K562 (cell line): Measurements from ENCODE around the gene AGFG2. TPM values are rescaled to one million over a fixed set of nuclear protein-coding genes. Genes with fewer than 3 reads are reported as not detected.
A peak's percentile ranks its signal among the peaks of the same experiment; 100 is the strongest.

Experiments
- ARID2 ChIP-seq: fragments of 450-650 bp; IDR thresholded peaks from 2 replicates; pipeline ENCODE4 v1.6.1; 2017; ENCODE audit warnings: antibody characterized with exemption, mild to moderate bottlenecking
- CBFB ChIP-seq: sonication (generic); formaldehyde crosslinking; IDR thresholded peaks from 2 replicates; pipeline ENCODE4 v1.4.0; 2020; ENCODE audit warnings: mild to moderate bottlenecking, missing genetic modification reagents
- CC2D1A ChIP-seq: fragments of 450-650 bp; IDR thresholded peaks from 2 replicates; pipeline ENCODE4 v1.6.1; 2017; ENCODE audit warnings: mild to moderate bottlenecking
- CREM ChIP-seq: IDR thresholded peaks from 2 replicates; pipeline ENCODE4 v1.6.1; 2014; ENCODE audit warnings: antibody characterized with exemption, low read depth
- DPF2 ChIP-seq: fragments of 450-650 bp; IDR thresholded peaks from 2 replicates; pipeline ENCODE4 v1.6.1; 2016
- GATAD2B ChIP-seq: fragments of 450-650 bp; IDR thresholded peaks from 2 replicates; pipeline ENCODE4 v1.6.1; 2017; ENCODE audit warnings: mild to moderate bottlenecking, borderline replicate concordance
- GTF2F1 ChIP-seq: IDR thresholded peaks from 2 replicates; pipeline ENCODE4 v1.6.1; 2011; ENCODE audit warnings: low read depth, low read length, improper control_type of control experiment
- HES1 ChIP-seq: fragments of 450-650 bp; IDR thresholded peaks from 2 replicates; pipeline ENCODE4 v1.6.1; 2016; ENCODE audit warnings: low read depth, mild to moderate bottlenecking, moderate library complexity
- IFI16 ChIP-seq: fragments of 250-450 bp; sonication (Bioruptor Pico); IDR thresholded peaks from 2 replicates; pipeline ENCODE4 v2.1.2; 2022; ENCODE audit warnings: mild to moderate bottlenecking, inconsistent platforms
- KLF1 ChIP-seq: fragments of 450-650 bp; IDR thresholded peaks from 2 replicates; pipeline ENCODE4 v1.6.1; 2016; ENCODE audit warnings: missing genetic modification characterization, missing compliant biosample characterization
- MAZ ChIP-seq, 2 experiments: fragments of 450-650 bp in 1 of 2; sonication (generic) in 1 of 2; formaldehyde crosslinking; IDR thresholded peaks in 1 of 2; conservative IDR thresholded peaks in 1 of 2; 2 replicates each; pipeline versions ENCODE4 v1.4.0 to v1.5.0; 2020; ENCODE audit warnings: mild to moderate bottlenecking in 1 of 2, missing genetic modification reagents in 1 of 2
- NFRKB ChIP-seq: fragments of 450-650 bp; IDR thresholded peaks from 2 replicates; pipeline ENCODE4 v1.6.1; 2016; ENCODE audit warnings: low read depth
- NR0B1 ChIP-seq: fragments of 450-650 bp; IDR thresholded peaks from one replicate; pipeline ENCODE4 v1.6.1; 2018; ENCODE audit warnings: mild to moderate bottlenecking, moderate library complexity; ENCODE audit not compliant: partially characterized antibody
- SMARCB1 ChIP-seq: IDR thresholded peaks from 2 replicates; pipeline ENCODE4 v1.6.1; 2011; ENCODE audit warnings: improper control_type of control experiment, low read depth; ENCODE audit not compliant: insufficient read length
- SOX6 ChIP-seq: fragments of 450-650 bp; IDR thresholded peaks from 2 replicates; pipeline ENCODE4 v1.6.1; 2014; ENCODE audit warnings: mild to moderate bottlenecking
- SP1 ChIP-seq: sonication (generic); formaldehyde crosslinking; IDR thresholded peaks from 2 replicates; pipeline ENCODE4 v1.8.1; 2022; ENCODE audit warnings: mild to moderate bottlenecking, missing genetic modification reagents
- SRF ChIP-seq, 2 experiments: fragments of 250-450, 450-650 bp in 1 of 2; sonication (Bioruptor Pico) in 1 of 2; sonication (generic) in 1 of 2; formaldehyde crosslinking; IDR thresholded peaks; 2 replicates each; pipeline versions ENCODE4 v1.5.0 to v1.5.1; 2020 to 2022; ENCODE audit warnings: mild to moderate bottlenecking in 1 of 2, missing genetic modification reagents in 1 of 2
- SUPT5H ChIP-seq: fragments of 450-650 bp; IDR thresholded peaks from 2 replicates; pipeline ENCODE4 v1.6.1; 2016
- TAL1 ChIP-seq: fragments of 450-650 bp; IDR thresholded peaks from 2 replicates; pipeline ENCODE4 v1.6.1; 2016; ENCODE audit warnings: mild to moderate bottlenecking
- TCFL5 ChIP-seq: fragments of 250-450 bp; sonication (Bioruptor Pico); conservative IDR thresholded peaks from 2 replicates; pipeline ENCODE4 v1.6.1; 2021; ENCODE audit warnings: mild to moderate bottlenecking, moderate library complexity, matching md5 sums
- ZBED1 ChIP-seq: IDR thresholded peaks from 2 replicates; pipeline ENCODE4 v1.6.1; 2014
- ZBTB1 ChIP-seq: sonication (generic); formaldehyde crosslinking; IDR thresholded peaks from 2 replicates; pipeline ENCODE4 v1.8.1; 2023; ENCODE audit warnings: missing genetic modification reagents, low read depth, mild to moderate bottlenecking, borderline replicate concordance
- ZNF217 ChIP-seq: sonication (generic); formaldehyde crosslinking; IDR thresholded peaks from 2 replicates; pipeline ENCODE4 v1.8.0; 2022; ENCODE audit warnings: mild to moderate bottlenecking, missing genetic modification reagents
- ZNF57 ChIP-seq: fragments of 450-650 bp; formaldehyde crosslinking; IDR thresholded peaks from 2 replicates; pipeline ENCODE4 v1.4.0; 2020; ENCODE audit warnings: mild to moderate bottlenecking, moderate library complexity
- ZNF77 ChIP-seq: fragments of 250-450 bp; sonication (Bioruptor Pico); IDR thresholded peaks from 2 replicates; pipeline ENCODE4 v1.5.0; 2020
- polyA plus RNA-seq, 8 experiments: library from polyadenylated mRNA; depleted of rRNA in 4 of 8; stranded (reverse) in 5 of 8; unstranded in 3 of 8; fragments of >200 nt; fragmentation: Nextera tagmentation in 2 of 8; fragmentation: Illumina TruSeq in 1 of 8; extraction: Ambion mirVana in 2 of 8; extraction: Trizol in 1 of 8; gene quantifications; 2 replicates each; pipeline versions ENCODE4 v1.2.1 to v1.2.3, GENCODE V29; 2011 to 2014; ENCODE audit warnings: inconsistent platforms in 1 of 8, missing spikeins in 1 of 8
- total RNA-seq, 7 experiments: library from RNA; depleted of rRNA in 6 of 7; stranded (reverse); fragments of >200 nt in 6 of 7; fragmentation: Illumina TruSeq in 2 of 7; extraction: Trizol in 2 of 7; gene quantifications; 2 replicates each; pipeline versions ENCODE4 v1.2.1 to v1.2.3, GENCODE V29; 2011 to 2021; ENCODE audit warnings: low replicate concordance in 1 of 7
- TF ChIP-seq, protein P1 (sequence below): sonication (generic); formaldehyde crosslinking; IDR thresholded peaks from 2 replicates; pipeline ENCODE4 v1.8.0; 2022; ENCODE audit warnings: missing genetic modification reagents, mild to moderate bottlenecking, borderline replicate concordance

The AGFG2 gene
- total and polyA plus RNA-seq, 9 of the 15 experiments (the other 6 are each of a cell fraction or from before 2014, with no cell fraction given) = 0.31 to 23.1 (median 6.5) TPM

GRCh38 chr7:100538654-100539435 is at the start of gene AGFG2 (continued):
- TF ChIP-seq KLF1 (tag) = no peak
- TF ChIP-seq SP1 = peak; percentile 94
- TF ChIP-seq CC2D1A = peak; percentile 58; the same call in 1 of the 2 replicates
- peak; percentile 67 to 68; a peak in 3 of 4 replicates for TF ChIP-seq MAZ (CRISPR knock-in tag; conservative IDR thresholded peaks at IDR 0.05 in 1 of 2, IDR thresholded peaks at IDR 0.05 in 1 of 2)
- peak; percentile 78 for TF ChIP-seq SUPT5H
- TF ChIP-seq ARID2 = no peak
- TF ChIP-seq TAL1 = no peak
- no peak for TF ChIP-seq ZNF77
- 0 out of 2 replicates have a peak, but pooled peaks have one; percentile 10 for TF ChIP-seq SOX6
- TF ChIP-seq SMARCB1 = no peak
- 0 out of 2 replicates have a peak, but pooled peaks have one; percentile 35 for TF ChIP-seq ZBED1
- peak; percentile 95 for TF ChIP-seq CREM
- TF ChIP-seq NFRKB = peak; percentile 83
- no peak for TF ChIP-seq GATAD2B
- 0 out of 2 replicates have a peak, but pooled peaks have one; percentile 42 for TF ChIP-seq GTF2F1
- peak; percentile 31 for TF ChIP-seq DPF2
- no peak for TF ChIP-seq TCFL5 (CRISPR knock-in tag)
- no peak for TF ChIP-seq ZNF57 (CRISPR knock-in tag)
- TF ChIP-seq, protein P1, sequence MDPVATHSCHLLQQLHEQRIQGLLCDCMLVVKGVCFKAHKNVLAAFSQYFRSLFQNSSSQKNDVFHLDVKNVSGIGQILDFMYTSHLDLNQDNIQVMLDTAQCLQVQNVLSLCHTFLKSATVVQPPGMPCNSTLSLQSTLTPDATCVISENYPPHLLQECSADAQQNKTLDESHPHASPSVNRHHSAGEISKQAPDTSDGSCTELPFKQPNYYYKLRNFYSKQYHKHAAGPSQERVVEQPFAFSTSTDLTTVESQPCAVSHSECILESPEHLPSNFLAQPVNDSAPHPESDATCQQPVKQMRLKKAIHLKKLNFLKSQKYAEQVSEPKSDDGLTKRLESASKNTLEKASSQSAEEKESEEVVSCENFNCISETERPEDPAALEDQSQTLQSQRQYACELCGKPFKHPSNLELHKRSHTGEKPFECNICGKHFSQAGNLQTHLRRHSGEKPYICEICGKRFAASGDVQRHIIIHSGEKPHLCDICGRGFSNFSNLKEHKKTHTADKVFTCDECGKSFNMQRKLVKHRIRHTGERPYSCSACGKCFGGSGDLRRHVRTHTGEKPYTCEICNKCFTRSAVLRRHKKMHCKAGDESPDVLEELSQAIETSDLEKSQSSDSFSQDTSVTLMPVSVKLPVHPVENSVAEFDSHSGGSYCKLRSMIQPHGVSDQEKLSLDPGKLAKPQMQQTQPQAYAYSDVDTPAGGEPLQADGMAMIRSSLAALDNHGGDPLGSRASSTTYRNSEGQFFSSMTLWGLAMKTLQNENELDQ (CRISPR knock-in tag) = no peak
- 0 out of 2 replicates have a peak, but pooled peaks have one; percentile 22 for TF ChIP-seq CBFB
- 0 out of 4 replicates have a peak, but pooled peaks of 1 of the 2 experiments have one; percentile 3 for TF ChIP-seq SRF (CRISPR knock-in tag; IDR thresholded peaks at IDR 0.05)
- no peak for TF ChIP-seq NR0B1
- peak; percentile 77 for TF ChIP-seq HES1
- TF ChIP-seq ZBTB1 (CRISPR knock-in tag) = no peak
- TF ChIP-seq ZNF217 (CRISPR knock-in tag) = no peak
- TF ChIP-seq IFI16 (CRISPR knock-in tag) = no peak
